ENCODE data around the gene MICB.
"Not testable (repeated sequence)": the region's sequence is repeated elsewhere in the genome, so short reads cannot be mapped to it uniquely, and the experiment has no call there.

Gene MICB

GRCh38 chr6:31497531-31498476 lies at the start of gene MICB:
TSS of gene MICB (plus strand) at chr6:31498145. CDS start at chr6:31498194, 49 bp downstream.
- DNase-seq: no peak

DNA sequence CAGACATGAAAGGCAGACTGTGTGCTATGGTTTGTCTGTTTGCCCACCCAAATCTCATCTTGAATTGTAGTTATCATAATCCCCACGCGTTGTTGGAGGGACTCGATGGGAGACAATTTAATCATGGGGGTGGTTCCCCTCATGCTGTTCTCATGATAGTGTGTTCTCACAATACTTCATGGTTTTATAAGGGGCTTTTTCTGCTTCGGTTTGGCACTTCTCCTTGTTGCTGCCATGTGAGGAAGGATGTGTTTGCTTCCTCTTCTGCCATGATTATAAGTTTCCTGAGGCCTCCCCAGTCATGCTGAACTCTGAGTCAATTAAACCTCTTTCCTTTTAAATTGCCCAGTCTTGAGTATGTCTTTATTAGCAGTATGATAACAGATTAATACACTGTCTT lies 47.2 kb upstream of the MICB start:
- DNase-seq: no peak

- no peak for DNase-seq
These were observed 45.1 kb upstream of the MICB start for GRCh38 chr6:31452859-31453258.

- no peak for DNase-seq
These were observed 44.7 kb upstream of the MICB start for GRCh38 chr6:31453259-31453658.

- not testable (repeated sequence) for DNase-seq
These were observed 38.1 kb upstream of the MICB start for GRCh38 chr6:31459864-31460263.

GRCh38 chr6:31460361-31461025 lies 37.5 kb upstream of the MICB start:
- no peak for DNase-seq

DNA sequence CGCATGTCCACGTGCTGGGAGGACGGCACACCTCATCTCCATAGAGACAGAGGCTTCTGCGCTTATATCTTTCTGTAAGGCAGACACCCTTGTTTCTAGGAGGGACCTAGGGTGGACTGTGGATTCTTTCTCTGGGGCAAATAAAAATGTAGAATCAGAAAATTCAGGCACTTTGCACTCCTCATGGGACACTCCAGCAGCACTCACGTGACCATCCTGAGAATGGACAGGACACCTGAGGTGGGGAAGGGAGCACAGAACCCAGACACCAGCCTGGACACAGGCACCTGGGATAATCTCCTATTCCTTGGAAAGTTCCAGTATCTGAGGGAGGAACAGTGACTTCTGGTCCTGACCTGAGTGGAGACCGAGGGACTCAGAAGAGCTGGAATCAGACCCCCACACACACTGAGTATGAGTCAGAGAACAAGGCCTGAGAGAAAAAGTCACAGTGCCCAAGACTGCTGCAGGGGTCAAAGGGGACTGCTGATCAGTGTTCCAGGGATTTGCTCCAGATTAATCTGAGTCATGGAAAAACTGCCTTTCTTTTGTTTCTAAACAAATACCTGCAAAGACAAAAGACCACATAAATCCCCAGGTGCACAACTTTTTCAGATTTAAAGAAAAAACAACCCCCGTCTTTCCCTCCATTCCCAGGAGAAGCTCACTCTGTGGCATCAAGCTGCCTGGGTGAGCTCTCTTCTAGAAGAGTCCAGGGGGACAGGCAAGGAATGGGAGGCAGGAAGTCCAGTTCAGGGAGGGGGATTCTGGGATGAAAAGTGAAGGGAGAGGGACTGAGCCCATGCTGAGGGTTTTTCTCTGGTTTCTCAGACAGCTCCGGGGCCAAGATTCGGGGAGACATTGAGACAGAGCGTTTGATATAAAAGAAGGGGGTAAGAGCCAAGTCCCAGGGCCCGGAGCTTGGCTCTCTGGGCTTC lies 35.6 kb upstream of the MICB start:
- no peak for DNase-seq

- no peak for DNase-seq
These were observed 34.7 kb upstream of the MICB start for GRCh38 chr6:31462964-31463870.

GRCh38 chr6:31464252-31465184 lies 33.4 kb upstream of the MICB start:
- no peak for DNase-seq

GRCh38 chr6:31465185-31465536 lies 32.8 kb upstream of the MICB start:
- DNase-seq: no peak

DNA sequence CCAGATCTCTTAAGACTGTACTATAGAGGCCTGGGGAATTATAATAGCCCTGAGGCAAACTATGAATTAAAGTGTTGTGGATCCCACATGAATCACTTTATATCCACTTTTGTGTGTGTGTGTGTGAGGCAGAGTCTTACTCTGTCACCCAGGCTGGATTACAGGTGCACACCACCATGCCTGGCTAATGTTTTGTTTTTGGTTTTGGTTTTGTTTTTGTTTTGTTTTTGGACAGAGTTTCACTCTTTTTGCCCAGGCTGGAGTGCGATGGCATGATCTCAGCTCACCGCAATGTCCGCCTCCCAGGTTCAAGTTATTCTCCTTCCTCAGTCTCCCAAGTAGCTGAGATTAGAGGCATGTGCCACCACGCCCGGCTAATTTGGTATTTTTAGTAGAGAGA lies 32.2 kb upstream of the MICB start:
- DNase-seq: no peak

DNA sequence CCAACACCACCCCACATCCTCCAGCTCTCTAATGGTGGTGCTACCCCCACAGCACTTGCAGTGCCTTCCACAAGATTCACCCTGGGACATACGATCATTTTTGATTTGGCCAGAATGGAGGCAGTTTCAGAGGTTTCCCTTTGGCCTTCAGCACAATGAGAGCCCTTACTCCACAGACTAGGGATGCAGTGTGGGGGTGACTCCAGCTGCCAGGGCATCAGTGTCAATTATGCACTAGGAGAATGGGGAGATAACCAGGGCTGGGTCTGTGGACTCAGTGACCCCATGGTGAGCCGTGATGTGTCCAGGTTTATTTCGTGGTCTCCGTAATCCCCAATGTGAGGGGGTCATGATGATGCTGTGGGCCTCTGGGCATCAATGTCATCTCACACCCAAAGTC lies 31.5 kb upstream of the MICB start:
- no peak for DNase-seq

DNA sequence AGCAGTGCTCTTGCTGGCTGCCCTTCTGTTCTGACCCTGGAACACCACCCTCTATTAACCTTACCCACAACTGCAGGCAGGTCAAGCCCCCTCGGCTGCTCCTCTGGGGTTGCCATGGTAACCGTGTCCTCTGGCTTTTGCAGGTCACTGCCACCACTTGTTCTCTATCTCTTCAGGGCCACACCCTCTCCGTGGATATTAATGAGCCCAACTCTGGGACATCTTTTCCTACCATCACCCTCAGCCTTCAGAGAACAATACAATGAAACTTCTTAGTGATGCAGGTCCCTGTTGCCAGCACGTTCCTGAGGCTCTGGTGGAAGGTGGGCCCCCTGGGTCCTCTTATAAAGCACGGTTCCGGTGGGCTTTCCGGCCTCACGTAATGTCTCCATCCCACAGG lies 30.8 kb upstream of the MICB start:
- DNase-seq: no peak

- no peak for DNase-seq
These were observed 29.6 kb upstream of the MICB start for GRCh38 chr6:31468311-31468710.

DNA sequence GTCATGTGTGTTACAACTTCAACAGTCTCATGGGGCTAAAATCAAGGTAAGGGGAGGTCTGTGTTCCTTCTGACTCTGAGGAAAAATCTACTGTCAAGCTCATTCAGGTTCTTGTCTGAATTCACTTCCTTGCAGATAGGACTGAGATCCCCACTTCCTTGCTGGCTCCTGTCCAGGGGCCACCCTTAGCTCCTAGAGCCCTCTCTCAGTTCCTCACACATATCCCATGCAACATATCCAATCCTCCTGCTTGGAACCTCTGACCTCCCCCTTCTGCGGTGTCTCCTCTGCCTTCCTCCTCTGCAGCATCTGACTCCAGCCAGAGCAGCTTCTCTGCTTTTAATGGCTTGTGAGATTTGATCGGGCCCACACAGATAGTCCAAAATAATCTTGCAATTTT lies 27.1 kb upstream of the MICB start:
- DNase-seq: no peak

DNA sequence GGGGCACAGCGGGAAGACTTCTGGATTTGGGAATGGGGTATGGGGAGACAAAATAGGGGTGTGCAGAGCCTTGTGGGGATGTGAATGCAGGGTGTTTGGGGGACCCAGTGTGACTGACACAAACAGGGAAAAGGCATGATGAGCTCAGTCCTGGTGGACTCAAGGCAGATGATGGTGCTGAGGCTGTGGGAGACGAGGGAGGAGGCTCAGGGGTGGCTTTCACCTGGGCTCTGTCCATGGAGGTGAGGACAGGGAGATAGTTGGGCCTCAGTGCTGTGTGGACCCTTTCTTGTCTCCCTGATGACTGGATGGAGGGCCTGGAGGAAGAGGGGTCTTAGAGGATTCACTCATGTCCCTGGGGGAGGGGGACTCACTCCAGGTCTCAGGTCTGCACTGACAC lies 26.2 kb upstream of the MICB start:
- DNase-seq: no peak

DNA sequence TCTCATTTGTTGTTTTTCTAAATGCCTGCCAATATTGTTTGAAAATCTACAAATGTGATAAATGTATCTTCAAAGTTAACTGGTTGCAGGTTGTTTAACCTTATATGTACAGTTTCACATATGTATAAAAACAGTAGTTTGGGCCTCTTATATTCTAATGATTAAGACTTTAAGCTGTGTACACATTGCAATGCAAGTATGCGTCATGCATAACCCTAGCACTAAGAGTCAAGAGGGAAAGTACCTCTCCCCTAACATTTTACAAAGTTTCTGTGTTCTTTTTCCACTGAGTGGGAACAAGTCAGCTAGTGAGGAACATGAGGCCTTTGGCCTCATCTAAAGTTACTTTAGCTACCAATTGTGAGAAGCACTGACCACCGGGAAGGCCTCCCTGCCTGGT lies 25.7 kb upstream of the MICB start:
- DNase-seq: no peak

GRCh38 chr6:31473244-31473643 lies 24.7 kb upstream of the MICB start:
- no peak for DNase-seq

DNA sequence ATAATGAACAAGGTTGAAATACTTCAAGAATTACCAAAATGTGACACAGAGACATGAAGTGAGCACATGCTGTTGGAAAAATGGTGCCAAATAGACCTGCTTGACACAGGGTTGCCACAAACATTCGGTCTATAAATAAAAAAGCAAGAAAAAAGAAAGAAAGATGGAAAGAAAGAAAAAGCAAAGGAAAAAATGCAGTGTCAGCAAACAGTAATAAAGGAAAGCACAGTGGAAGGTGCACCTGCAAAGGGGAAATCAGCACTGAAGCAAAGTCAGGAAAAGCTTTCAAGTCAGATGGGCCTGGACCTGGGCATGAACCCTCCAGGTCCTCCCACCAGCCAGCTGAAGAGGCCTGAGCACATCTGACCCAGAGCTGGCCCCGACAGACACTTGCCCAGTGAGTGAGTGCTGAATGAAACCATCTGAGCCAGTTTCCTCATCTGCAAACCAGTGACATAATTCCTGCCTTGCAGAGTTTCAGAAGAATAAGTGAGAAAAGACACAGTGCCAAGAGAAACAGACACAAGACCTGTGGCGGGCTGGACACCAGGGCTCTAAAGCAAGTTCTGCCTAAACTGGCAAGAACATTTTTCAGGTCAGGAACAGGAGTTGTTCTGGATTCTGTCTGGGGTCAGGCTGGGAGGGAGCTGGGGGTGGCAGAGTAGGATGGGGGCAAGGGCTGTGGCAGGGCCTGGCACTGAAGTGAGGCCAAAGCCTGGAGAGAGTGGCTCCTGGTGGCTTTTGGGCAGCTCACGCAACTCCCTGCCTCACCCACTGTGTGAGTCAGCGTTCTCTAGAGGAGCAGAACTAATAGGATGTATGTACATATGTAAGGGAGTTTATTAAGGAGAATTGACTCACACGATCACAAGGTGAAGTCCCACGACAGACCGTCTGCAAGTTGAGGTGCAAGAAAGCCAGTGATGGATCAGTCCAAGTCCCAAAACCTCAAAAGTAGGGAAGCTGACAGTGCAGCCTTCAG lies 23.9 kb upstream of the MICB start:
- DNase-seq: no peak

- DNase-seq: no peak
These were observed 23.1 kb upstream of the MICB start for GRCh38 chr6:31474871-31475286.
